NCI-H1417 treated with DMSO at 0.1 percent for 48 hours (cell line): Measurements from ENCODE around the gene MAD2L2.

ENCODE experiments used
- DNase-seq: peaks from one replicate; lab custom pipeline; 2025; lab: John Stamatoyannopoulos, UW

Gene MAD2L2

DNA sequence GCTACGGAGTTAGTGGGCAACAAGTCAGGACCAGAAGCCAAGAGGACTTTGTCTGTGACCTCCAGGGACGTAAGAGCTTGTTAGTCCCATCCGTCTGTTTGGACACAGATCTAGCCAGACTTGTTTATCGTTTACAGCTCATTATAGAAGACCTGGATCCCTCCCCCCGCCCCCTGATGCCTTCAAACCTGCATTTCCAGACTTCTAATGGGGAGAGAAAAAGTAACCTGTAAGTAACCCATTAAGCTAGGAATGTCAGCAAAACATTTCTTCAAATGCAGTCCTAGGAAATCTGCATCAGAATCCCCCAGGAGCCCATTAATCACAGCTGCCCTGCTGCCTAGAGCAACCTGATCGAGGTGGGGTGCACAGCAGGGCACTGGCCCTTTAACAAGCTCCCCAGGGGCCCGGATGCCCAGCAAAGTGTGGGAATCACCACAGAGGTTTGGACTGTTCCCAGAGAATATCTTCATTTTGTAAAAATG lies 1.4 kb upstream of the MAD2L2 start:
- DNase-seq: no peak

DNA sequence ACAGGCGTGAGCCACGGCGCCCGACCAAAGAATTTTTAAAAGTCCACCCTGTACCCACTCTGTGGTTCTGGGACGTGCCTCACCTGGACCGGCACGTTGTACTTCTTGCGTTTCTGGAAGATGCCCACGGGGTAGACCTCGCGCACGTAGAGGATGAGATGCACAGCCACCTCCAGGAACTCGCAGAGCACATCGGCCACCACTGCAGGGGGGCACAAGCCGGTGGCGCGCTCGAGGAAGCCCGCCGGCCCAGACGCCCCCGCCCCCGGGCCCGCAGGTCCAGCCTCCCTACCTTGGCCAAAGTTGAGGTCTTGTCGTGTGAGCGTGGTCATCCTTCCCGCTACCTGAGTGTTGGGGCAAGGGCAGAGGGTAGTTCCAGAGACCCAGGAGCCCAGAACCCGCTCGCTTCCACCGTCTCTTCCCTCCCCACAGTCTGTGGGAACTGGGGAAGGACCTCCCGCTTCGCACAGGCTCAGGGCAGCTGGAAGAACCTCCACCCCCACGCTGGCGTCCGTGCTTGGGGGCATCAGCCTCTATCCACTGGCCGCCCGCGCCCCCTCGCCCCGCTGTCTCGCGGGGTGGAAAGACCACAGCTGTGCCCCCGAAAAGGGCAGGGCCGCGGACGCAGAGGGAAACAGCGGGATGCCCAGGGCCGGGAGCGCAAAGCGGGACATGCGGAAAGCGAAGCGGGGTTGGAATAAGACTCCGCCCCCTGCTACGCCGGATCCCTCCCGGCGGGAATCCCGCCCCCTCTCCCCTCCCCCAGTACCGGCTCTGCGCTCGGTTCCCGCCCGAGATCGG lies 478 bp downstream of the MAD2L2 start:
- DNase-seq: no peak

DNA sequence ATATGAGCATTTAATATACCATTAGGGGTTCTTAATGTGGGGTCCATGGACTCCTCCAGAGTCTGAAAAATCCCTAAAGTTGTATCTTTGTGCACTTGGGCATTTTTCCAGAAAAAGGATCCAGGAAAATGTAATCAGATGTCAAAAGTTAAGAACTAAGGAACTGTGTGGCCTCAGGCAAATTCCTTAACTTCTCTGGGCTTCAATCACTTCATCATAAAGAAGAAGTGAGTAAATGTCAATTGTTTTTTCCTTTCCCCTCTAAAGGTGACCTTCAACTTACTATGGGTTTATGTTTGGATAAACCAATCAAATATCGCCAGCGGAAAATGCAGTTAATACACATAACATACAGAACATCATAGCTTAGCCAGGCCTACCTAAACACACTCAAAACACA lies 2.5 kb downstream of the MAD2L2 start:
- no peak for DNase-seq

DNA sequence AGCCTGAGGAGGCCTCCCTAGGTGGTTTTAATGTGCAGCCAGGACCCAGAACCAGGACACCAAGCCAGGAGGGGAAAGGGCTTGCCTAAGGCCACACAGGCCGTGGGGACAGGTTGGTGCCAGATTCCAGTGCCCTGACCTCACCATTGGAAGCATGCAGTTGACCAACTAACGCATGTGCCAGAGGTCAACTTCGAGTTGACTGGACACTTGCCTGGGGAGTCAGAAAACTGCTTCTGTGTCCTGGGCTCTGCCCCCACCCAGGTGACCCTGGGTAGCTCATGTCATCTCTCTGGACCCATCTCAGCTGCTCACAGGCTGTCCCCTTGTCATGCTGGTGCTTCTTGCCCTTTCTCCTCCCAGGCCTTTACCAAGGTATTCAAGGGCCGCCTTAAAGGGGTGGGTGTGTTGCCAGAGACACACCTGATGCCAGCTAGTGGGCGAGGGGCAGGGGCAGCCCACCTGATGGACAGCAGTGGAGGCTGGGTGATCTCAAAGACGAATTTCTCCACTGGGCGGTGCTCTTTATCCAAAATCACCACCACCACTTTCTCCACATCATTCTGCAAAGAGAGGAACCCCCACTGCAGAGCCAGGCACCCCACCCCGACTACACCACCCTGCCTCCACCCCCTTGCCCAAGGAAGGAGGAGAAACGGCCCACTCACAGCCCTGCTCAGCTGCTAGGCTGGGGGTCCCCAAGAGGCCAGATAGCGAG lies 4.4 kb downstream of the MAD2L2 start:
- DNase-seq: no peak

DNA sequence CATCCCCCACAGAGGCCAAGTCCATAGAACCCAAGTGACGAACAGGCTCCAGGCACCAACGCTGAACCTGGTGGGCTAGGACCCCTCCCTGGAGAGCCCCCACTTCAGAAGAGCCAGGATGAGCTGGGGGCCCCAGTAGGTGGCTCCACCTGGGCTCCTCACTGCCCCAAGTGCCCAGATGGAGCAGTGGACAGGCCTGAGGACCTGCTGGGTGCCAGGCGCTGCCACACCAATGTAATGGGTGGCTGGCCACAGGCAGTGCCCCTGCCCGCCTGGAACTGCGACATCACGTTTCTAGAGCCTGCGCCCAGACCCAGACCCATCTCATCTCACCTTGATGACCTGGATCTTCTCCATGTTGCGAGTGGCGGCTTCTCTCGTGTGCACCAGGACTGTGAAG lies 5.6 kb downstream of the MAD2L2 start:
- no peak for DNase-seq

DNA sequence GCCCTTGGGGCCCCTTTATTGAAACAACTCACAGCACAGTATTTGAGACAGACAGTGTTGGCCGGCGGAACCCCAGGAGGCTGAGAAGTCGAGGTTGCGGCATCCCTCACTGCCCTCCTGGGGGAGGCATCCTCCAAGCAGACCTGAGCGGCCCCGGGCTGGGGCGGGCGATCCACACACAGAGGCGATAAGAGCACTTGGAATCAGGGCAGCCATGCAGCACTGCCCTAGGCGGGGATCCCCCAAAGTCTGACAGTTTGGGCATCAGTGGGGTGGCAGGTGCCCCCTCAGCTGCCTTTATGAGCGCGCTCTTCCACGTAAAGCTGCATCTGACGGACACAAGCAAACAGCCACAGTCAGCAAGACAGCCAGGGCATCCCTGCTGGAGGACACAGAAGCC lies 6.5 kb downstream of the MAD2L2 start:
- DNase-seq: no peak

DNA sequence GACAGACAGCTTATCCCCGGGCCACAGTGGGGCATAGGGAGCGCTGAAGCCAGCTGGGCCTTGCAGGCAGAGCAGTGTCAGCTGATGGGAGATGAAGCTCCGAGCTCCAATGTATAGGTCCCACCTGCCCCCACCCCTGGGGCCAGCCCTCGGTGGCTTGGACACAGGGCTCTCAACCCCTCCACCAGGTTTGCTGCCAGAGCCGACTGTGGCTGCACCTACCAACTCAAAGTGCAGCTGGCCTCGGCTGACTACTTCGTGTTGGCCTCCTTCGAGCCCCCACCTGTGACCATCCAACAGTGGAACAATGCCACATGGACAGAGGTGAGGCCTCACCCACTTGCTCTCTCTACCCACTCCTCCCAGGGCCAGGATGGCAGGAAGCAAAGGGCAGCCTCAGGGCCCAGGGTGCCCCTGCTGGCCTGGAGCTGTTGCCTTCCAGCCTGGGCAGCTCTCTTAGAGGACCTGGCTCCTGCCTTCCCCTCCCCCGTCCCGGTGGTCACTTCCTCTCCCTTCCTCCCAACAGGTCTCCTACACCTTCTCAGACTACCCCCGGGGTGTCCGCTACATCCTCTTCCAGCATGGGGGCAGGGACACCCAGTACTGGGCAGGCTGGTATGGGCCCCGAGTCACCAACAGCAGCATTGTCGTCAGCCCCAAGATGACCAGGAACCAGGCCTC lies 7.7 kb downstream of the MAD2L2 start:
- DNase-seq: no peak

DNA sequence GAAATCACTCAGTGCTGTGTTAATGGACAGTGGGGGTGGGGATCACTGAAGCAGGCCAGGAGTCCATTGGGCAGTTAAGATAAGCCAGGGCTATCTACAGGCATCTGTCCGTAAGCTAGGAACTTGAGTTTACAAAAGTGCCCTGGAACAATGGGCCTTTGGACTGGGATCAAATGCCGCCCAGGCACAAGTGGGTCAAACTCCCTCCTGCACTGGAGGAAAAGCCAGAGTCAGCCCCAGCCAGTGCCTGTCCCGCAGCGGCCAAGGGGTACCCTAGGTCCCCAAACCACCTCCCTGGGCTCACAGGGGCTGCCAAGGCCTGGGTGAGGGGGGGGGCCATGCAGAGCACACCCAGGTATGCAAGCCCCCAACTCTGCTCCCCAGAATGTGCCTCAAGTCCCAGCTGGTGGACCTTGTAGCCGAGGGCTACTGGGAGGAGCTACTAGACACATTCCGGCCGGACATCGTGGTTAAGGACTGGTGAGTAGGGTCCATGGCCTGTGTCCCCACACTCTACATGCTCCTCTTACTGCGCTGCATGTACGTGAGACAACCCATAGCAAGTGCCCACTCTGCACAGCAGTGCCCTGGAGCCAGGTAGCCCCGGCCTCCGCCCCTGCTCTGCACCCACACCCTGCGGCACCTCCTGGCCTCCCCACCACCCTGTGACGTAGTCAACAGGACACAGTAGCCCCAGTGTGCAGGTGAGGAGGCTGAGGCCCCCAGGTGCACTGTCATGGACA lies 9.2 kb downstream of the MAD2L2 start:
- no peak for DNase-seq

DNA sequence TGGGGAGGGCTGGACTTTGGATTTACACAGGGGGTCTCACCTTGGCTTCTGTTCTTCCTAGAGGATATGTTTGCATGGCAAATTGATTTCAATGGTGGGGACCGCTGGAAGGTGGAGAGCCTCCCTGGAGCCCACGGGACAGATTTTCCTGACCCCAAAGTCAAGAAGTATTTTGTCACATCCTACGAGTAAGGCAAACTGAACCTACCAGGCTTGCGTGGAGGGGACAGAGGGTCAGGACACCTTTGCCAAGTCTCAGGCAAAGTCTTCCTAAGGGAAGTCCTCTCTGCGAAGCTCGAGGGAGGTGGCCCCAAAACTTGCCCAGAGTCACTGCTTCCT lies 9.8 kb downstream of the MAD2L2 start:
- no peak for DNase-seq

DNA sequence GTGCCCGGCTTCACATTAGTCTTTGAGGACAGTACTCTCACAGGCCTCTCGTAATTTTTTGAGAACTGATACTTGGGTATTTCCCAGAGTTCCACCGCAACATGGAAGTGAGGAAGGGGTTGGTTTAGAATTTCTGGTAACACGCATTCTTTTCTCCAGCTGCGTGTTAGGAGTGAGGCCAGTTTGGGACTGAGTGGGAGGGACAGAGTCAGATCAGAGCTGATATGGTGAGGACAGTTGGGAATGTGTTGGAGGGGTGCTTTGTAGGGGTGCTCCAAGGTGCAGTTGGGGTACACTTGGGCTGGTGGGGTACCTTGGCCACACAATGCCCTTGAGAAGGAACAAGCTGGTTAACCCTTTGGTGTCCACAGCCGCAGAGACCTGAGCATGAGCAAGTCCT lies 10.2 kb downstream of the MAD2L2 start:
- DNase-seq: no peak

DNA sequence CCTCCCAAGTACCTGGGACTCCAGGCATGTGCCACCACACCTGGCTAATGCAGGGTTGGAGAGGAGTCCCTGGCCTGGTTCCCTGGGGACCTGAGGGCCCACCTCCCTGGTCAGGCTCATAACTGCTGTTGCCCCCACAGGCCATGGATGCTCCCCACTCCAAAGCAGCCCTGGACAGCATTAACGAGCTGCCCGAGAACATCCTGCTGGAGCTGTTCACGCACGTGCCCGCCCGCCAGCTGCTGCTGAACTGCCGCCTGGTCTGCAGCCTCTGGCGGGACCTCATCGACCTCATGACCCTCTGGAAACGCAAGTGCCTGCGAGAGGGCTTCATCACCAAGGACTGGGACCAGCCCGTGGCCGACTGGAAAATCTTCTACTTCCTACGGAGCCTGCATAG lies 12.4 kb downstream of the MAD2L2 start:
- no peak for DNase-seq

DNA sequence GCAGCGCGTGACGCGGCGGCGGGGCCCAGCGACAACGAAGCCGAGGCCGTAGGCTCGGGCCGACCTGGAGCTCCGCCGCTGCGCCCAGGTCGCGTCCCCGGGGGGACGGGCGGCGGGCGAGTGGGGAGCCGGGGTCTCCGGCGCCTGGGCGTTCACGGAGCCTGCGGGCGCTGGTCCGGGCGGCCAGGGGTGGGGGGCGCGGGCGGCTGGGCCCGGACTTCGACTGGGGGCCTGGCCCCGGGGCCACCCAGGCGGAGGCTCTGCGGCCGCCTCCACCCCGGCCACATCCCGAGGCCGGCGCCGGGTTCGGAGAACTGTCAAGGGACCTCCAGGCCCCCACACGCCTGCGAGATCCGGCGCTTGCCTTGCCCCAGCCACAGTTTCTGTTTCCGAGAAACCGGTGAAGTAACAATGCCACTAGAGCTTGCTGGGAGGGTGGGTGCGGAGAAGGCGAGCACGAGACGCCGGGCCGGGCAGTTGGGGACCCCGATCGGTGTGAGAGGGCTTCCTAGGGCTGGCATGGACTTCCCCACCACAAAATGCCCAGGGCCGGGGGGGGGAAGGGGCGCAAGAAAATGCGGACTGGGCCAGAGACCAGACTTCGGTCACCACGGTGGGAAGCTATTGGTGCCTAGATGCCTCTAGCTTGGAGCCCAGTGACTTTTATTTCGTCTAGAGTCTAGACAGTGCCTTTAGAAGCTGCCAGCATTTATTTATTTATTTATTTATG lies 16.4 kb downstream of the MAD2L2 start:
- DNase-seq: no peak

DNA sequence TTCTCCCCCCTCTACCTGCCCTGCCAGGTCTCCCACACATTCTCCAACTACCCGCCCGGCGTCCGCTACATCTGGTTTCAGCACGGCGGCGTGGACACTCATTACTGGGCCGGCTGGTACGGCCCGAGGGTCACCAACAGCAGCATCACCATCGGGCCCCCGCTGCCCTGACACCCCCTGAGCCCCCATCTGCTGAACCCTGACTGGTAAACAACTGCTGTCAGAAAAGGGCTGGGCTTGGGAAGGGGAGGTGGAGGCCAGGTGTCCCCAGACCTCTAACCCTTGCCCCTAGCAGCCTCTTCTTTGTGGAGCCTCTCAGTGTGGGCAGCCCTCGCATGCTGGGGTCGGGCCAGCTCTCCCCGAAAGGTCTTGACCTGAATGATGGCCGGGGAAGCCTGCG lies 19.8 kb downstream of the MAD2L2 start:
- DNase-seq: no peak

DNA sequence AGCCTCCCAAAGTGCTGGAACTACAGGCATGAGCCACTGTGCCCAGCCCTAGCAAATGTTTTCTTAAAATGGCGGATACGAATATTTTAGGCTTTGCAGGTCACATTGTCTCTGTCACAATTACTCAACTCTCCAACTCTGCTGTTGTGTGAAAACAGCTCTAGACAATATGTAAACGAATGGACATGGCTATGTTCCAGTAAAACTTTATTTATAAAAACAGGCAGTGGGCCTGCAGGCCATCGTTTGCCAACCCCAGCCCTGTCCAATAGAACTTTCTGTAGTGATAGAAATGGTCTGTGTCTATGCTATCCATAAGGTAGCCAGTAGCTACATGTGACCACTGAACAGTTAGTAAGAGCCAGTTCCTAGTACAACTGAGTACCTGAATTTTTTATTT lies 21.2 kb downstream of the MAD2L2 start:
- no peak for DNase-seq

DNA sequence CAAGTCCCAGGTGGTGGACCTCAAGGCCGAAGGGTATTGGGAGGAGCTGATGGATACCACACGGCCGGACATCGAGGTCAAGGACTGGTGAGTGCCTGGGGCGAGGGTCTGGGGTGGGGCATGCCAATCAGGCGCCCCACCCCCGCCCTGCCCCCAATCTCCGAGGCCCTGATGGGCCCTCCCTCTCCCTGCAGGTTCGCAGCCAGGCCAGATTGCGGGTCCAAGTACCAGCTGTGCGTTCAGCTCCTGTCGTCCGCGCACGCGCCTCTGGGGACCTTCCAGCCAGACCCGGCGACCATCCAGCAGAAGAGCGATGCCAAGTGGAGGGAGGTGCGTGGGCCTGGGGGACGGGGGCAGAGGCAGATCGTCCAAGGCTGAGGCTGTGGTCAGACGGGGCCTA lies 22.4 kb downstream of the MAD2L2 start:
- no peak for DNase-seq

DNA sequence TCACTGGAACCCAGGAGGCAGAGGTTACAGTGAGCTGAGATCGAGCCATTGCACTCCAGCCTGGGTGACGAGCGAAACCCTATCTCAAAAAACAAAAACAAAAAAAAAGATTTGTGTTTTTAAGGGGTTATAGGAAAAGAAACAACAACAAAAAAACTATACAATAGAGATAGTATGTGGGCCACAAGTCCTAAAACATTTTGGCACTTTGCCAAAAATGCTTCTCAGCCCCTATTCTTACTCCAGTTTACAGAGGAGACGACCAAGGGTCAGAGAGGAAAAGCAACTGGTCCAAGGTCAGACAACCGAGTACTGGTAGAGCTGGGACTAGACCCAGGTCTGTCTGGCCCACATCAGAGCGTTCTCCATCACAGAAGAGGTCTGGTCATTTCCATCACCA lies 23.3 kb downstream of the MAD2L2 start:
- DNase-seq: no peak

DNA sequence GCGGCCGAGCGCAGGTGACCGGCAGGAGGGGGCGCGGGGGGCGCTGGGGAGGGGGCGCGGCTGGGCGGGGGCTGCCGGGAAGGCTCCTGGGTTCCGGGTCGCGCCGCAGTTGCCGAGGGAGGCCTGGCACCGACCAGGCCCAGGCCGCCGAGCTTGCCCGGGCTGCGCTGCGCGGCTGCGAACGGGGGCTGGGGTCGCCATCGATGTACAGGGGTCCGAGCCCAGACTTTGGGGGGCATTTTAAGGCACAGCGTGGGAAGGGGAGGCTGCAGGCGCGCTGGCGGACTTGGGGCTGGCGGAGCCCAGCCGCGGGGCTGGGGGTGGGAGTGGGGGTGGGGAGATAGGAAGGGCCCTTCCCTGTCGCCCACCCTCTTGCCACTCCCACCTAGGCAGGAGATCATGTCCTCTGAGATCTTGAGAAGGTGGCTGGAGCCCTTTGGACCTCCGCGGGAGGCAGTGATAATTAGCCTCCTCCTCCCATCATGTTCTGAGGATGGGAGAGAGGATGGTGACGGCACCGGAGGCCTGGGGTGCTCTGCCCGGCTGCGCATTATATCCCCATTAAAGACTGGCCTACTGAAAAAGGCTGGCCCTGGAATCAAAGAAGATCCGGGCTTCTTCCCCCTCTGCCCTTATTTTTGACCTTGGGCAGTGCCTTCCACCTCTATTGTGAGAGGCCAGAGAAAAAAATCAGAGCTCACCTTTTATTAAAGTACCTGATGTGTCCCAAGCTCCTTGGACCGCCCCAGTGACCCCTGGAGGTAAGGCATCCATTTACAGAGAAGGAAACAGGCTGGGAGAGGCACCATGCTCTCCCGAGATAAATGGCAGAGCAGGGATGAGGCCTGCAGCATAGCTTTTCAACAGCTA lies 25.8 kb downstream of the MAD2L2 start:
- no peak for DNase-seq

DNA sequence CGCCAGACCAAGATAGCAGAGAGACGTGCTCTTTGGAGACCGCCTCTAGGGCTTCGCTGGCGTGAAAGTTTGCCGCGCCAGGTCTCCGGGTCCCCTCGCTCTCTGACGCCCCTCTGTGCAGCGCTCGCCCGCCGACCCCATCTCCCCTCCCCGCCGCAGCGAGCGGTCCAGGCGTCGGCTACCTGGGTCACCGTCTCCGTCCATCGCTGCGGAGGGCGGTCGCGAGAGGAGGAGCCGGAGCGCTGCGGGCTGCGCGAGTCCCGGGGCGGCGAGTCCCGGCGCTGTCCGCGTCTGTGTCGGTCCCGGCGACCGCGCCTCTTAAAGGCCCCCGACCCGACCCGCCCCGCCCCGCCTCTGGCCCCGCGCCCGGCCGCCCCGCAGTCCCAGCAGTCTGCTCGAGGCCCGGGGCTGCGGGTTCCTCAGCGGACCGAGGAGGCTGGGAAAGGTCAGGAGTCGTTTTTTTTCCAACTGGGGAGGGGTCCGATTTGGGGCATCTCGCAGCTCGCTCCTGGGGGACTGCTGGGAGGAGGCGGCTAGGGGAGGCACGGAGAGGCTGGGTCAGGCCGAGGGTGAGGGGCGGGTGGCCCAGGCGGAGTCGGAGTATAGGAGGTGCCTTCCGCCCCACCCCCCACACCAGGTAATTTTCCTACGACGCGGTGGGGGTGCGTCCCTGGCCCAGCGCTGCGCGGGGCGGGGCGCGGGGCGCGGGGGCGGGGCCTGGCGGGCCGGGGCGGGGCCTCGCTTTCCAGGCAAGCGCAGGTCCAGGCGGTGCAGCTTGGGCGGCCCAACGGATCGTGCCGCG lies 26.6 kb downstream of the MAD2L2 start, which contains the start of the genes FBXO2 and FBXO44:
Gene FBXO2 (minus strand): TSS at position 293 of the 802 bp plus-strand sequence. CDS start 89 bp downstream, at position 204.
Gene FBXO44 (plus strand): TSS at position 741 of the 802 bp plus-strand sequence. CDS start 959 bp downstream, outside the sequence.
- DNase-seq: no peak

DNA sequence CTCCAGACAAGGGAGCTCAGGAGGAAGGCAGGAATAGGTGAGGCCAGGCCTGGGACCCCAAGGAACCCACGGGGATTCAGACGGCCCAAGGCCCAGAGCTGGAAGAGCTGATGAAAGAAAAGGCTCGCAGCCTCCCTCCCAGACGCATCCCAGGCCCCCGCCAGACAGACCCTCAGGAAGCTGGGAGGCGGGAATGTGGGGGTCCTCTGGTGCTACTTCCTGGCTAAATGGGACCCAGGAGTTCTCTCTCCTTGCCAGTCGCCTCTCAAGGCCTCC lies 27.1 kb downstream of the MAD2L2 start:
- no peak for DNase-seq
